NCI-H345 treated with DMSO at 0.1 percent for 48 hours (cell line): ENCODE measurements around the gene ERAS.

Source experiments
- DNase-seq: peaks from one replicate; lab custom pipeline; 2025; ENCODE audit not compliant: unreplicated experiment; lab: John Stamatoyannopoulos, UW

ERAS gene

GRCh38 chrX:48826135-48826875 is at the start of gene ERAS:
ERAS (plus strand) TSS chrX:48826513; CDS start chrX:48829124, 2,611 bp downstream.
- DNase-seq, result no peak

DNA sequence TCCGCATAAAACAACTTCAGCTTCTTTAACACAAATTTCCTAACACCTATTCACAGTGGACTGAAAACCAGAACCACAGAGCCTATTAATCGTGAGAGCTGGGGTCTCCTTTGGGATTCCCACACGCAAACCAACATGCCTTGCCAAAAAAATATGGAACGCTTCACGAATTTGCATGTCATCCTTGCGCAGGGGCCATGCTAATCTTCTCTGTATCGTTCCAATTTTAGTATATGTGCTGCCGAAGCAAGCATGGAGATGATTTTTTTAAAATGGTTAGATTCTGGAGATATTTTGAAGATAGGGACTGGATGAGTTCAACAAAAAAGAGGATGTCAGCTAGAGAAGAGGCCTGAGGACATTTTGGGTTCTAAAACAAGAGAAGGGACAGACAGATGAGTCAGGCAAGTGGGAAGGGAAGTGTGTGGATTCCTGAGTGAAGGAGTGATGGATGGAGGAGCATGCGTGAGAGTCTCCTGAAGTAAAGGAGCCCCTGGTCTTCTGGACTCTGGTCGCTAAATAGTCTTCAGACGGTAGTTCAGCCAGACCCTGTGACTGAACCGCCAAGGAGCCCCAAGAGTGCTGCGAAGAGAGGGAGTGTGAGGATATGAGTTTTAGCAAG is 49.4 kb upstream of the ERAS start:
- no peak for DNase-seq

GRCh38 chrX:48779399-48779798 is 46.9 kb upstream of the ERAS start:
- DNase-seq, result no peak

- no peak for DNase-seq
Observed at GRCh38 chrX:48781705-48782104, 44.6 kb upstream of the ERAS start.

DNA sequence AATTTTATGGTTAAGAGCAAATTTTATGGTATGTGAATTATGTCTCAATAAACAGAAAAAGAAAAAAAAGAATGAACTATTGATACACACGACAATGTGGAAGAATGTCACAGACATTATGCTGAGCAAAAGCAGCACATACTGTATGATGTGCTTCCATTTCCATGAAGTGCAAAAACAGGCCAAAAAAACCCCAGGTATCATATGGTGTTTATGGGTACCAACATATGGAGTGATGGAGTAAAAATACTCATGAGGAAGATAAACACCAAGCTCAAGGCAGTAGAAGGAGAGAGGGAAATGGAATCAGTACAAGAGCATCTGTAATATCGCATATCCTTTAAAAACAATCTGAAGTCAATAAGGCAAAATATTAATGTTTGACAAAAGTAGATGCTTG is 44.1 kb upstream of the ERAS start:
- no peak for DNase-seq

DNA sequence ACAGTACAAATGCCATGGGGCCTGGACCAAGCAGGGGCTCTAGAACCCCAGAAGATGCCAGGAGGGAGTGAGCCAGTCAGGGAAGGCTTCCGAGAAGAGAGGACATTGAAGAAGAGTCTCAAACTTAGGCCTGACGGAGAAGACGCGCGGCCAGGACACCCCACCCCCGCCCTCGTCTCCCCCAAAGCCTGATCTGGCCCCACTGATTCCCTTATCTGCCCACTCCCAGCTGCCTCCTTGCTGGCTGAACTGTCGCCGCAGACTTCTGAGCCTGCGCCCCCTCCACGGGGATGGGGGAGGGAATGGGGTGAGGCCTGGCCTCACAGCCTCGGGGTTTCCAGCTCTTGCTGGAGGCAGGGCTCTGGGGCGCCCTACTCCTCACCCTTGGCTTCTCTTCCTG is 43.5 kb upstream of the ERAS start:
- no peak for DNase-seq

DNA sequence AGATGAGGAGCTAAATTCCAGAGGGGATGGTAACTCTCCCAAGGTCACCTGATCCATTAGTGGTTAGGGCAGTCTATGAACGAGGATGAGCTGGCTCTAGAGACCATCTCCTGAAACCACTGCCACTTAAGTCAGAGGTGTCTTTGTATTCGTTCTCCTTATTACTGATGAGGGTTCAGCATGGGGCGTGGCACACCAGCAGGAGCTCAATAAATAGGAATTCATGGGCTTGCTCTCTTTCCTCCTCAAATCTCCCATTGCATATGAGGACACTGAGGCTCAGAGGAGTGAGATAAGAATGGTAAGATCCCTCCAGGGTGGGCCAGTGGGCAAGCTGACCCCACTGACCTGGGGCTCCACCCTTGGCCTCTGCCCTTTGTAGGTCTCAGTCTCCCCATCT is 41.6 kb upstream of the ERAS start:
- no peak for DNase-seq

DNA sequence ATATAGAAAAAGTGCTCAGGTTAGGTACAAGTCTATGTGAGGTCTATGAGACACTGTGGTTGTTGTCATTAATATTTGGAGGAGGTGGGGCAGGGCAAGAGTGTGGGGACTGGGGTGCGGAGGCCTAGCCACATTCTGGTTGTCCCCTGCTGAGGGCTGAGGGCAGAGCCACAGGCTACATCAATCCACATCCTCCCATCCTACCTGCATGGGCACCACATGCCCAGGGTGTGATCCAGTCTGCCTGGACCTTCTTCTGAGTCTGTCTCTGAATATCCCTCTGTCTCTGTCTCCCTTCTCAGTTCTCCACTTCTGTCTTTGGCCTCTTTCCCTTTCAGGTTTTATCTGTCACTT is 41.1 kb upstream of the ERAS start:
- no peak for DNase-seq

GRCh38 chrX:48785540-48786214 is 40.6 kb upstream of the ERAS start:
- no peak for DNase-seq

DNA sequence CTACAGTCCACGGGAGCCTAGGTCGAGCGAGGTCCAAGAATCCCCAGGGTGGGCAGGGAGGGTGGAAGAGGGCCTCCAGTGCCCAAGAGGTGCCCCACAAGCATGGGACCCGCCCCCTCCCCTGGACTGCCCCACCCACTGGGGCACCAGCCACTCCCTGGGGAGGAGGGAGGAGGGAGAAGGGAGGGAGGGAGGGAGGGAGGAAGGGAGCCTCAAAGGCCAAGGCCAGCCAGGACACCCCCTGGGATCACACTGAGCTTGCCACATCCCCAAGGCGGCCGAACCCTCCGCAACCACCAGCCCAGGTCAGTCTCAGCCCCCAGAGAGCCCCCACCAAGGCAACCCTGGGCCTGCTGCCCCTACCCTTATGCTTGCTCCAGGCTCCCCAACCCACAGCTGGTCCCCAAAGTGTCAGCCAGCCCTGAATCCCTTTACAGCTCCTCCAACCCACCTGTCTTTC is 39.9 kb upstream of the ERAS start, which contains the start of gene GATA1:
Gene GATA1, plus strand, starts transcription at position 250 of the 460 bp plus-strand sequence. CDS start 4,520 bp downstream, outside the sequence.
- DNase-seq, result no peak

GRCh38 chrX:48786825-48787504 is 39.3 kb upstream of the ERAS start:
- DNase-seq, result no peak

DNA sequence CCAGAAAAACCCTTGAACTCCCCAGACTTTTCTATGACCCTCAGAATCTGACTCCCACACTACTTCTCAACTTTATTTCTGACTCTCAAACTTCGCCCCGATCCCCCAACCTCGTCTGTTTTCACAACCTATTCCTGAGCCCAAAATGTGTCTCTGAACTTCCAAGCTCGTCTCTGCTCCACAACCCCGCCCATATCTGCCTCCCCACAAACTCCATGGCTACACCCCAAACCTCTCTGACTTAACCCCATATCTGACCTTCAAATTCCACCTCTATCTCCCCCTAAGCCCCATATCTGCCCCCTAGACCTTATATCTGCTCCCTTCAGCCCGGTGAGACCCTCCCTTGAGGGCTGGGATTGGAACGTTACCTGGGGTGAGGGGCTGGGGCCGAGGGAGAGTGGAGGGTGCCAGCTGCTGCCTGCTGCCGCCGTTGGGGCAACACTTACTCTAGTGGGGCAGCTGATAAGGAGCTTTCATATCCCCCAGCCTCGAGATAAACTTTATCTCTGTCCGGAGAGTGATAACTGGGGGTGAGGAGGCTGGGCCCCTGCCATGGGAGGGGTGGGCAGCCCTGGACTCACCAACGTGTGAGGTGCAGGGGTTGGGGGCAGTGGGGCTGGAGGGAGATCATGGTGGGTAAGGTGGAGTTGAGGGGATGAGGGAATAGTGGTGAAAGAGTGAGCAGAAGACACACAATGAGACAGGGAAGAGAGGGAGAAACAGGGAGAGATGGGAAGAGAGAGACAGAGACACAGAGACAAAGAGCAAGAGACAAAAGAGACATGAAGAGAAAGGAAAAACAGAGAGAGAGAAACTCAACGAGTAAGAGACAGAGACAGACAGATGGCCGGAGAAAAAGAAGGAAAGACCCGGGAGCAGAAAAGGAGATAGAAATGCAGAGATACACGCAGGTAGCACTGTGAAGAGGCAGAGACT is 38.5 kb upstream of the ERAS start:
- no peak for DNase-seq

DNA sequence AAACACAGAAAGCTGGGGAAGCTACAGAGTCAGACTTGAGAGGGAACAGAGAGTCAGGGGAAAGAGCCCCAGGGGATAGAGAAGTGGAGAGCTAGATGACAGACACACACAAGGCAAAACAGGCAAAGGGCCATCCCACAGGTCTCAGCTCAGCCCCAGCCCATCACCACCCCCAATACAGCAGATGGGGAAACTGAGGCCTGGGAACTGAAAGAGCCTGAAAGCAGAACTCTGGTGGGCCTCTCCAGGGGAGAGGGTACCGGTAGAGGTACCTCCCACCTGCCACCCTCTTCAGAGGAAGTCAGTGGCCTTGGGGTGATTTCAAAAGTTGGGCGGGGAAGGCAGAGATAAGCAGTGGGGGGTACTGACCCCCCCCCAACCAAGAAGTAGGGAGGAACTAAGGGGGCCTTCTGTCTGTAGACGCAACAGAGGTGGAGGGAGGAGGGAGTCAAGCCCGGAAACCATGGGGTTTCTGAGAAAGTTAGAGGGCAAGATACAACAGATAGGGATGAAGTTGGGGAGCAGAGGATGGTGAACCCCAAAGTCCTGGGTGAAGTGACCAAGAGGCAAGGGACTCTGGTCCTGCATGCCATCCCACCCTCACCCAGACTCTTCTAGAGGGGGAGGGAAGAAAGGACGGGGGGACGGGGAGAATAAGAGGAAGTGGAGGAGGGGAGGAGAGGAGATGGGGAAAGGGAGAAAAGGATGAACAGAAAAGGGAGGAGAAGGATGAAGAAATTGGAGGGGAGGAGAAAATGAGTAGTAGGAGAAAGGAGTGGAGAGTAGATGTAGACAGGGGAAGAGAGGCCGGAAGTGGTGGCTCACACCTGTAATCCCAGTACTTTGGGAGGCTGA is 36.7 kb upstream of the ERAS start:
- no peak for DNase-seq

- no peak for DNase-seq
Observed at GRCh38 chrX:48790477-48790876, 35.8 kb upstream of the ERAS start.

DNA sequence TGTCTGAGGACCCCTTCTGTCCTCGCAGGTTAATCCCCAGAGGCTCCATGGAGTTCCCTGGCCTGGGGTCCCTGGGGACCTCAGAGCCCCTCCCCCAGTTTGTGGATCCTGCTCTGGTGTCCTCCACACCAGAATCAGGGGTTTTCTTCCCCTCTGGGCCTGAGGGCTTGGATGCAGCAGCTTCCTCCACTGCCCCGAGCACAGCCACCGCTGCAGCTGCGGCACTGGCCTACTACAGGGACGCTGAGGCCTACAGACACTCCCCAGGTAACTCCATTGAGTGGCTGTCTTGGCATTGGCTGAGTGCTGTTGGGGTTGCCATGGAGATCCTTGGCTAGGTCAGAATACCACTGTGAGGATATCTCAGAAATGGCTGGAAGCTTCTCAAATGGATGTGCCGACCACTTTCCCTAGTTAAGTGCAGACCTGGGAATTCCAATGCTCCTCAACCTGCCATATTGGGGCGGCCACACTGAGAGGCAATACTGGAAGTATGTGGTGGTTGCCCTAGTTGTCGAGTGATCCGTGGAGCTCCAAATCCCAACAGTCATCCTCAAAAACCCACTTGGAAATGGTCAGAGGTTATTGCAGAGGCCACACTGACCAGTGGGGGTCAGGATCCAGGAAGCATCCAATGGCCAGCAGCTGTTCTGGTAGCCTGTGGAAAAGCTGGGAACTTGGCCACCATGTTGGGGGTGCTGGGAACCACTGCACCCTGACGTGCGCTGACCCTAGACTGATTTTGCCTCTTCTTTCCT is 35.1 kb upstream of the ERAS start:
- no peak for DNase-seq

DNA sequence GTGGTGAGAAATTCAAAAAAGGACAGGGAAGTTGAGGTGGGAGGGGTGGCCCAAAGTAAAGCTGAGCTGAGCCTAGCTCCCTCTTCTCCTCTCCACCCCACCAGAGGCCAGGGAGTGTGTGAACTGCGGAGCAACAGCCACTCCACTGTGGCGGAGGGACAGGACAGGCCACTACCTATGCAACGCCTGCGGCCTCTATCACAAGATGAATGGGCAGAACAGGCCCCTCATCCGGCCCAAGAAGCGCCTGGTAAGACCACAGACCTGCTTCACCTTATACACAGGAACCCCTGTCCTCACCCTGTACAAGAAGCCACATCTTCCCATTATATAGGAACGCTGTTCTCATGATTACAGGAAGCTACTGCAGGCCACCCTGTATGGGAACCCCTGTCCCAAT is 34.1 kb upstream of the ERAS start:
- DNase-seq, result no peak

- no peak for DNase-seq
Observed at GRCh38 chrX:48793935-48794334, 32.4 kb upstream of the ERAS start.

- DNase-seq, result no peak
Observed at GRCh38 chrX:48794340-48794910, 31.9 kb upstream of the ERAS start.
